ENCODE measurements around the gene MAP4K5. TPM values are rescaled to one million over a fixed set of nuclear protein-coding genes. Genes with fewer than 3 reads are reported as not detected.

The MAP4K5 gene
- total RNA-seq, 1 experiment from 2014 or later: 42.8 TPM

- TF ChIP-seq, protein P1, sequence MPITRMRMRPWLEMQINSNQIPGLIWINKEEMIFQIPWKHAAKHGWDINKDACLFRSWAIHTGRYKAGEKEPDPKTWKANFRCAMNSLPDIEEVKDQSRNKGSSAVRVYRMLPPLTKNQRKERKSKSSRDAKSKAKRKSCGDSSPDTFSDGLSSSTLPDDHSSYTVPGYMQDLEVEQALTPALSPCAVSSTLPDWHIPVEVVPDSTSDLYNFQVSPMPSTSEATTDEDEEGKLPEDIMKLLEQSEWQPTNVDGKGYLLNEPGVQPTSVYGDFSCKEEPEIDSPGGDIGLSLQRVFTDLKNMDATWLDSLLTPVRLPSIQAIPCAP (CRISPR knock-in tag; IDR thresholded peaks at IDR 0.05): no peak
- no peak for TF ChIP-seq GABPB1 (CRISPR knock-in tag; IDR thresholded peaks at IDR 0.05)
- no peak for TF ChIP-seq KAT7 (CRISPR knock-in tag; IDR thresholded peaks at IDR 0.05; ENCODE audit: borderline replicate concordance)
- TF ChIP-seq ETV6 (CRISPR knock-in tag; IDR thresholded peaks at IDR 0.05): no peak
- TF ChIP-seq TEAD4 (CRISPR knock-in tag; IDR thresholded peaks at IDR 0.05): no peak
- TF ChIP-seq NFATC4 (CRISPR knock-in tag; IDR thresholded peaks at IDR 0.05): no peak
These were observed 80.1 kb downstream of the MAP4K5 start (continued) for GRCh38 chr14:50452296-50452695.

GRCh38 chr14:50451854-50452253, 80.5 kb downstream of the MAP4K5 start:
- H3K9me3 Mint-ChIP-seq: peaks cover 12% of the 10 kb centered on the region
- DNase-seq (ENCODE audit: low spot score) (no peak), ATAC-seq (no peak)
- H3K4me1 Mint-ChIP-seq: peaks cover 5% of the 10 kb centered on the region
- no peaks in the 10 kb centered on the region for H3K27me3 Mint-ChIP-seq (ENCODE audit: low read depth)
- H3K27ac Mint-ChIP-seq: no peak overlapping the region
- TF ChIP-seq NFYB (CRISPR knock-in tag; conservative IDR thresholded peaks at IDR 0.05; ENCODE audit: low read depth) (no peak), RORB (CRISPR knock-in tag; IDR thresholded peaks at IDR 0.05) (no peak)
- TF ChIP-seq, protein P2, sequence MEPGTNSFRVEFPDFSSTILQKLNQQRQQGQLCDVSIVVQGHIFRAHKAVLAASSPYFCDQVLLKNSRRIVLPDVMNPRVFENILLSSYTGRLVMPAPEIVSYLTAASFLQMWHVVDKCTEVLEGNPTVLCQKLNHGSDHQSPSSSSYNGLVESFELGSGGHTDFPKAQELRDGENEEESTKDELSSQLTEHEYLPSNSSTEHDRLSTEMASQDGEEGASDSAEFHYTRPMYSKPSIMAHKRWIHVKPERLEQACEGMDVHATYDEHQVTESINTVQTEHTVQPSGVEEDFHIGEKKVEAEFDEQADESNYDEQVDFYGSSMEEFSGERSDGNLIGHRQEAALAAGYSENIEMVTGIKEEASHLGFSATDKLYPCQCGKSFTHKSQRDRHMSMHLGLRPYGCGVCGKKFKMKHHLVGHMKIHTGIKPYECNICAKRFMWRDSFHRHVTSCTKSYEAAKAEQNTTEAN (CRISPR knock-in tag; IDR thresholded peaks at IDR 0.05): no peak
- ChIA-PET POLR2A (no interaction called here), CTCF (no interaction called here)
- H3K36me3 Mint-ChIP-seq: peaks cover 41% of the 10 kb centered on the region
- H3K4me3 Mint-ChIP-seq: no peak overlapping the region

DNA sequence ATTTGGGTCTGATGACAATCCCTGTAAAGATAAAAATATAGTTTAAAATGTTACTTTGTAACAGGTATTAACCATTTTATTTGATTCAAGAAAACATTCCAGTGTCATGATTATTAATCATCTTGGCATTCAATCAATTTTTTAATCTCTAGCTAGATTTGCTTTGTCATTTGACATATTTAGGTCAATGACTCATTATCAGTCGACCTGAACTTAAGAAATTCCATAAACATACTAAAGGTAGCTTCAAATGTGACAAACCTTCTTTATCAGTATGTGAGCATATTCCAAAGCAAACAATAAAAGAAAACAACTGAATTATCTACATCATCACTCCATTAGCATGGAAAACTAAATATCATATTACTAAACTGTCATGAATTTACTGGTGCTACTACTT, 84.9 kb downstream of the MAP4K5 start:
- POLR2A ChIA-PET: no interaction called here
- H3K9me3 Mint-ChIP-seq: peaks cover 12% of the 10 kb centered on the region
- no peak for ATAC-seq
- H3K27ac Mint-ChIP-seq: no peak overlapping the region
- DNase-seq (ENCODE audit: low spot score): no peak
- H3K4me3 Mint-ChIP-seq: no peak overlapping the region
- CTCF ChIA-PET: no interaction called here
- H3K4me1 Mint-ChIP-seq: peaks cover 5% of the 10 kb centered on the region
- peaks cover 31% of the 10 kb centered on the region for H3K36me3 Mint-ChIP-seq
- TF ChIP-seq FOXJ3 (CRISPR knock-in tag; IDR thresholded peaks at IDR 0.05; ENCODE audit: borderline replicate concordance) (no peak), JUN (CRISPR knock-in tag; IDR thresholded peaks at IDR 0.05) (no peak)
- H3K27me3 Mint-ChIP-seq (ENCODE audit: low read depth): no peaks in the 10 kb centered on the region

DNA sequence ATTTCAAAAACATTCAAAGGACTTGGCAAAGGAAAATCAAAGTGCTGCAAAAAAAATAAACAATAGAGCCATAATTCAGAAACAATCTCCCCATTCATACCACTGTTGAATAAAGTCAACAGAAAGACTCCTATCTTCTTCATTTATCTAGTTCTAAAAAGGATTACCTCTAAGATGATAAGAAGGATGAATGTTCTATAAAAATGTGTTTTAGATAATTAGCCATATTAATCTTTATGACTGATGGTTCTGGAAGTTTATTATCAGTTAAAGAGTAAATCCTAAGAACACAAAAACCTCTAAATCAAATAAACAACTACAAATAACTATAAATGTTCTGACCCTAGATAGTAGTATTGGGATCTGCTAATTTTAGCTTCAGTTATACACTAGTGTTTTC, 97.8 kb downstream of the MAP4K5 start:
- TF ChIP-seq ZNF219 (CRISPR knock-in tag; IDR thresholded peaks at IDR 0.05; ENCODE audit: borderline replicate concordance) (no peak), AR (CRISPR knock-in tag; IDR thresholded peaks at IDR 0.05) (no peak)
- TF ChIP-seq, protein P2 (CRISPR knock-in tag; IDR thresholded peaks at IDR 0.05): no peak
- H3K27ac Mint-ChIP-seq: no peak overlapping the region

More for the DNA sequence above, 97.8 kb downstream of the MAP4K5 start:
- no peaks in the 10 kb centered on the region for H3K27me3 Mint-ChIP-seq (ENCODE audit: low read depth)
- H3K4me3 Mint-ChIP-seq: no peak overlapping the region
- H3K4me1 Mint-ChIP-seq: no peaks in the 10 kb centered on the region
- ChIA-PET CTCF (no interaction called here), POLR2A (no interaction called here)
- no peak for DNase-seq (ENCODE audit: low spot score)
- ATAC-seq: no peak
- H3K9me3 Mint-ChIP-seq: peaks cover 21% of the 10 kb centered on the region
- H3K36me3 Mint-ChIP-seq: peaks cover 50% of the 10 kb centered on the region
